RWPE2 (cell line): ENCODE data around the gene TOGARAM1.

Experiments
- ATAC-seq: fragments of 200-7000 bp; cut with Tn5 transposase; 3 replicates; pipeline ENCODE4 v1.9.1; 2021; ENCODE audit warnings: low read depth
- DNase-seq: peaks from one replicate; pipeline ENCODE4 v3.0.0-alpha.2; 2020; ENCODE audit warnings: low spot score
- H3K27ac ChIP-seq: fragments of 450-650 bp; 2 replicates; pipeline ENCODE4 v1.5.1; 2017; ENCODE audit warnings: mild to moderate bottlenecking; ENCODE audit not compliant: poor library complexity, severe bottlenecking
- H3K27me3 ChIP-seq: fragments of 250-450 bp; sonication (Bioruptor Pico); 2 replicates; pipeline ENCODE4 v1.5.1; 2021; ENCODE audit warnings: mild to moderate bottlenecking, moderate library complexity; ENCODE audit not compliant: insufficient read depth, poor library complexity, severe bottlenecking
- H3K36me3 ChIP-seq: fragments of 250-450 bp; sonication (Bioruptor Pico); 2 replicates; pipeline ENCODE4 v1.5.1; 2020; ENCODE audit warnings: low read depth, mild to moderate bottlenecking, moderate library complexity
- H3K4me1 ChIP-seq: fragments of 250-450 bp; sonication (Bioruptor Pico); 2 replicates; pipeline ENCODE4 v1.5.1; 2021; ENCODE audit warnings: mild to moderate bottlenecking, moderate library complexity; ENCODE audit not compliant: insufficient read depth, poor library complexity, severe bottlenecking
- H3K4me3 ChIP-seq: fragments of 250-450 bp; sonication (Bioruptor Pico); 2 replicates; pipeline ENCODE4 v1.5.1; 2021; ENCODE audit warnings: mild to moderate bottlenecking, moderate library complexity; ENCODE audit not compliant: severe bottlenecking
- H3K9me3 ChIP-seq: fragments of 250-450 bp; sonication (Bioruptor Pico); 2 replicates; pipeline ENCODE4 v1.5.1; 2021; ENCODE audit warnings: mild to moderate bottlenecking, moderate library complexity; ENCODE audit not compliant: severe bottlenecking
- CTCF ChIP-seq: fragments of 450-650 bp; IDR thresholded peaks from one replicate; pipeline ENCODE4 v1.5.1; 2017; ENCODE audit warnings: mild to moderate bottlenecking, moderate library complexity; ENCODE audit not compliant: poor library complexity, severe bottlenecking

Gene TOGARAM1

GRCh38 chr14:45083617-45083975 is 121.6 kb downstream of the TOGARAM1 start:
- H3K27me3 ChIP-seq, result no peaks in the 10 kb centered on the region
- H3K4me1 ChIP-seq, result peaks cover 18% of the 10 kb centered on the region
- ATAC-seq (no peak), DNase-seq (no peak)
- no peak for TF ChIP-seq CTCF
- H3K9me3 ChIP-seq, result no peaks in the 10 kb centered on the region
- peaks cover 4% of the 10 kb centered on the region; the same call in 1 of the 2 replicates for H3K36me3 ChIP-seq
- H3K4me3 ChIP-seq, result peak overlapping the region; percentile 77
- H3K27ac ChIP-seq, result peak overlapping the region; percentile 68

- peak within 1 kb of the TSS; percentile 68 for H3K27ac ChIP-seq
- H3K9me3 ChIP-seq, result no peaks in the 10 kb centered on the region
- peak within 1 kb of the TSS; percentile 77 for H3K4me3 ChIP-seq
- H3K36me3 ChIP-seq, result peaks cover 9% of the 10 kb centered on the region; the same call in 1 of the 2 replicates
- DNase-seq, result peak; percentile 96
- TF ChIP-seq CTCF, result no peak
- peaks cover 23% of the 10 kb centered on the region for H3K4me1 ChIP-seq
- H3K27me3 ChIP-seq, result no peaks in the 10 kb centered on the region
- peak; percentile 88 for ATAC-seq
These were observed 122.2 kb downstream of the TOGARAM1 start, which contains the start of gene PRPF39 for GRCh38 chr14:45083976-45084722. Gene PRPF39, plus strand, starts transcription at chr14:45084116. Its CDS starts 11,124 bp downstream, at chr14:45095240.

- no peaks in the 10 kb centered on the region for H3K9me3 ChIP-seq
- TF ChIP-seq CTCF, result no peak
- ATAC-seq (peak; percentile 6; the same call in 2 of the 3 replicates), DNase-seq (no peak)
- H3K36me3 ChIP-seq, result peaks cover 13% of the 10 kb centered on the region; the same call in 1 of the 2 replicates
- H3K27ac ChIP-seq, result peak overlapping the region; percentile 68
- no peaks in the 10 kb centered on the region for H3K27me3 ChIP-seq
- H3K4me1 ChIP-seq, result peaks cover 31% of the 10 kb centered on the region
- peak overlapping the region; percentile 77 for H3K4me3 ChIP-seq
These were observed 123.0 kb downstream of the TOGARAM1 start for GRCh38 chr14:45084946-45085346.

- H3K27ac ChIP-seq, result peak overlapping the region; percentile 41
- H3K9me3 ChIP-seq, result no peaks in the 10 kb centered on the region
- DNase-seq (no peak), ATAC-seq (peak; percentile 86)
- no peak overlapping the region for H3K4me3 ChIP-seq
- peaks cover 48% of the 10 kb centered on the region for H3K4me1 ChIP-seq
- H3K36me3 ChIP-seq, result peaks cover 44% of the 10 kb centered on the region
- H3K27me3 ChIP-seq, result no peaks in the 10 kb centered on the region
- TF ChIP-seq CTCF, result no peak
These were observed 127.8 kb downstream of the TOGARAM1 start for GRCh38 chr14:45089813-45090212.

- H3K36me3 ChIP-seq, result peaks cover 59% of the 10 kb centered on the region
- H3K4me1 ChIP-seq, result peaks cover 40% of the 10 kb centered on the region
- no peak for TF ChIP-seq CTCF
- no peaks in the 10 kb centered on the region for H3K9me3 ChIP-seq
- H3K27ac ChIP-seq, result peak overlapping the region; percentile 41
- no peak for DNase-seq
- peak; percentile 66 for ATAC-seq
- no peaks in the 10 kb centered on the region for H3K27me3 ChIP-seq
- no peak overlapping the region for H3K4me3 ChIP-seq
These were observed 129.7 kb downstream of the TOGARAM1 start for GRCh38 chr14:45091710-45092109.
